Measurements from ENCODE around the gene CTIF.

DNA sequence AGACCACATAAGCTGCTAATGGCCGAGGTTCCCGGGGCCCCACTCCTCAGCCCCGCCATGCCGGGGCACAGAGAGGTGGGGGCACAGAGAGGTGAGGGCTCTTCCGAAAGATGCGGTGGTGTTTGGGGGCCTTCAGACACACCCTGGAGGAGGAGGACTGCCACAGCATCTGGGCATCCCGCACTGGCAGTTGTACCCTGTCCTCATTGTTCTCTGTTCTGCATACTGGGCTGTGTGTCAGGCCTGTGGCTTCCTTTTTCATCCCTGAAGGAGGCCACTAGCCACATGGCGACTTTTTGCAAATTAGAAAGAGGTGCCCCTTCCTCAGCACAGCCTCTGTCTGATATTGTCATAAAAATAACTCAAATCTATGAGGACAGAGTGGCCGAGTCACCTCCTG, 150.1 kb downstream of the CTIF start:
- TF ChIP-seq CTCF (conservative IDR thresholded peaks at IDR 0.05 in 1 of 2, IDR thresholded peaks at IDR 0.05 in 1 of 2; ENCODE audit: low read depth in 1 of 2, low read length in 2 of 2) (no peak), EZH2 (IDR thresholded peaks at IDR 0.05; ENCODE audit: low read length, missing control alignments) (no peak)
